ENCODE measurements around the gene SMIM24. TPM values are rescaled to one million over a fixed set of nuclear protein-coding genes. Genes with fewer than 3 reads are reported as not detected.
"Not testable (repeated sequence)": the region's sequence is repeated elsewhere in the genome, so short reads cannot be mapped to it uniquely, and the experiment has no call there.

The SMIM24 gene
- total RNA-seq, 1 donor from 2014 or later, result not detected

DNA sequence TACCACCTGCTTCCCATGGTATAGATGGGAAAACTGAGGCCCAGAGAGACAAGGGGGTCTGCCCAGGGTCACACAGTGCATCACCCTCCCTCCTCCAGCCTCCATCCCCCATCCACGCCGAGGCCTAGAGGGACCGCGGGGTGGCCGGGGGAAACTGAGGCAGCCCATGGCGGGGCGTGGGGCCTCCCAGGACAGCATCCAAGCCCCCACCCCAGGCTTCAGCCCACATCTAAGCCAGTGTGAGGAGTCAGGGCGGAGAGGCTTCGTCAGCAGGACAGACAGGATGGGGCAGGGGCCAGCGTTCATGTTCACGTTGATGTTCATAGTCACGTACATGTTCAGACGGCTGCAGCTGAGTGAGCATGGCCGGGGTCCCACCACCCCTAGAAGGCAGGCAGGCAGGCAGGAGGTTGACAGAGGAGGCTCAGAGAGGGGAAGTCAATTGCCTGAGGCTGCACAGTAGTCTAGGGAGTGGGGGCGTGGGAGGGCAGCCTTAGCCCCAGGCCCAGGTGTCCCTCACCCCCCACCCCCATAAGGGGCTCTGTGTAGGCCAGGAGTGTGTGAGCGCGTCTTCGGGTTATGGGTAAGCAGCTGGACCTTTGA lies 23.3 kb downstream of the SMIM24 start:
- no peak for DNase-seq (ENCODE audit: low read depth in 2 of 2)

DNA sequence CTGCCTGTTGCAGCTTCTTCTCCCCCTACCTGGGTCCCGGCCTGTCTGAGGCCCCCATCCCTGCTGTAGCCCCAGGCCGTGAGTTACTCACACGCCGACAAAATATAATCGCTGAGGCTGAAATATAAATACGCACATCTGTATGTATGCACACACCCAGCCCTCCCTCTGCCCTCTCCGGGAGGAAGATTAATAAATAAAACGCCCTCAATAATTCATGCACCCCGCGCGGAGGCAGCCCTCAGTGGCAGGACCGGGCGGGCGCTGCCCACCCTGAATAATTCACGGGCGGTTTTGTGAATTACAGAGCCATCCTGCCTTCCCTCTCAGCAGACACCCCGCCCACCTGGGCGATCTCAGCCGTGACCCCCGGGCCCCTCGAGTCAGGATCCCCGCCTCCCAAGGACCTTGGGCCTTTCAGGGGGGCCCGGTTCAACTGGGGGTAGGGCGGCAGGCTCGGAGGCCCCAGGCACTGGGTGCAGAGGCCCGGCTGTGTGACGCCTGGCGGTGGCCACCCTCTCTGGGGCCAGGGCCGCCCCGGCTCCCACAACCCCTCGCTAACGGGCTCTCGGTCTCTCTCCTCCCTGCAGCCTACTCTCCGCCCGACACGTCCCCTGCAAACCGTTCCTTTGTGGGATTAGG lies 24.2 kb downstream of the SMIM24 start:
- no peak for DNase-seq (ENCODE audit: low read depth in 2 of 2)

DNA sequence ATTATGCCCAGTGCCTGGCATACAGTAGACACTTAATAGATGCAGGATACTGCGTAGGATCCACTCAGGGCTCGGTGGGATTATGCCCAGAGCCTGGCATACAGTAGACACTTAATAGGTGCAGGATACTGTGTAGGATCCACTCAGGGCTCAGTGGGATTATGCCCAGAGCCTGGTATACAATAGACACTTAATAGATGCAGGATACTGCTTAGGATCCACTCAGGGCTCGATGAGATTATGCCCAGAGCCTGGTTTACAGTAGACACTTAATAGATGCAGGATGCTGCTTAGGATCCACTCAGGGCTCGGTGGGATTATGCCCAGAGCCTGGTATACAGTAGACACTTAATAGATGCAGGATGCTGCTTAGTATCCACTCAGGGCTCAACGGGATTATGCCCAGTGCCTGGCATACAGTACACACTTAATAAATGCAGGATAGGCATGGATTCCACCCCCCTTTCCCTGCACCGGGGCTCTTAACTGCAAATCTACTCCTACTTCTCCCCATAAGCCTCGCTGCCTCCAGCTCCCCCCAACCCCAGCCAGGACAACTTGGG lies 24.9 kb downstream of the SMIM24 start:
- no peak for DNase-seq (ENCODE audit: low read depth in 2 of 2)

DNA sequence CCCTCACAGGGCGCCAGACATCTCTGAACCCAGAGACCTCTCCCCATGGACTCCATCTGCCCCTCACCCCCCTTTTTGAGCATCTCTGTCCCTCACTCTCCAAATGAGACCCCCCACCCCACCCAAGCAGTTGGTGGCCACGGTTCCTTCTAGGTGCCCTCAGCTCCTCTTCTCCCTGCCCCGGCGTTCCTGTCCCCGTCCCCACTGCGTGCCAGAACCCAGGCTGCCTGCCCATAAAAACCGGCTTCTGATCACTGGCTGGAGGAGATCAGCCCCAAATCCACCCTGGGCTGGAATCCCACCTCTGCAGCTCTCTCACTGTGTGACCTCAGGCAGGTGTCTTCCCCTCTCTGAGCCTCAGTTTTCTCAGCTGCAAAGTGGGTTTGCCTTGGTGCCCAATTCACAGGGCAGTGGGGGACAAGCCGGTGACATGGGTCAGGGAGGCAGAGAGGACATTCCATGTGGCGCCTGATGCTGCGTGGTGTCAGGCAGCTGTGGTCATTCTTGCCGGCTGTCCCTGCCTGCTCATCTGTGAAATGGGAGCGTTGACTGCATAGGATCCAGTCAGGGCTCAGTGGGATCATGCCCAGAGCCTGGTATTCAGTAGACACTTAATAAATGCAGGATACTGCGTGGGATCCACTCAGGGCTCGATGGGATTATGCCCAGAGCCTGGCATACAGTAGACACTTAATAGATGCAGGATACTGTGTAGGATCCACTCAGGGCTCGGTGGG lies 25.5 kb downstream of the SMIM24 start:
- DNase-seq (ENCODE audit: low read depth in 2 of 2), result no peak

DNA sequence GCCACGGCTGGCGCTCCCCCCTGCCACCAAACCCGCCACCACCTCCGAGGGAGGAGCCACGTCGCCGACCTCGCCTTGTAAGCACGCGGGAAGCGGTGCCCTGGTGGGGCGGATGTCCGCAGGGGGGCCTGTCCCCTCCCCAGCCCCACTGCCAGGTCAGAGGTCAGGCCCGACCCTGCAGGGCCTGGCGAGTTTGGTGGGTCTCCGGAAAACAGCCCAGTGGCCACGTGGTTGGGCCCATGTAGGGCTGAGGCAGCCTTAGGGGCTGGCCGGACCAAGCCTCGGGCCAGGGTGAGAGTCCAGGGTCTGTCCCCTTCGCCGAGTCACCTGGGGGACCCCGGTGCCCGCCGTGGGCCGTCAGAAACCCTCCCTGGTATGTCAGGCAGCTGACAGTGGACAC lies 26.5 kb downstream of the SMIM24 start:
- no peak for DNase-seq (ENCODE audit: low read depth in 2 of 2)

DNA sequence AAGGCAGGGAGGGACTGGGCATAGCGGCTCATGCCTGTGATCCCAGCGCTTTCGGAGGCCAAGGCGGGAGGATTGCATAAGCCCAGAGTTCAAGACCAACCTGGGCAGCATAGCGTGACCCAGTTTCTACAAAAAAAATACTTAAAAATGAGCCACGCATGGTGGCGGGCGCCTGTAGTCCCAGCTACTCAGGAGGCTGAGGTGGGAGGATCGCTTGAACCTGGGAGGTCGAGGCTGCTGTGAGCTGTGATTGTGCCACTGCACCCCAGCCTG lies 27.4 kb downstream of the SMIM24 start:
- not testable (repeated sequence) for DNase-seq (ENCODE audit: low read depth in 2 of 2)

DNA sequence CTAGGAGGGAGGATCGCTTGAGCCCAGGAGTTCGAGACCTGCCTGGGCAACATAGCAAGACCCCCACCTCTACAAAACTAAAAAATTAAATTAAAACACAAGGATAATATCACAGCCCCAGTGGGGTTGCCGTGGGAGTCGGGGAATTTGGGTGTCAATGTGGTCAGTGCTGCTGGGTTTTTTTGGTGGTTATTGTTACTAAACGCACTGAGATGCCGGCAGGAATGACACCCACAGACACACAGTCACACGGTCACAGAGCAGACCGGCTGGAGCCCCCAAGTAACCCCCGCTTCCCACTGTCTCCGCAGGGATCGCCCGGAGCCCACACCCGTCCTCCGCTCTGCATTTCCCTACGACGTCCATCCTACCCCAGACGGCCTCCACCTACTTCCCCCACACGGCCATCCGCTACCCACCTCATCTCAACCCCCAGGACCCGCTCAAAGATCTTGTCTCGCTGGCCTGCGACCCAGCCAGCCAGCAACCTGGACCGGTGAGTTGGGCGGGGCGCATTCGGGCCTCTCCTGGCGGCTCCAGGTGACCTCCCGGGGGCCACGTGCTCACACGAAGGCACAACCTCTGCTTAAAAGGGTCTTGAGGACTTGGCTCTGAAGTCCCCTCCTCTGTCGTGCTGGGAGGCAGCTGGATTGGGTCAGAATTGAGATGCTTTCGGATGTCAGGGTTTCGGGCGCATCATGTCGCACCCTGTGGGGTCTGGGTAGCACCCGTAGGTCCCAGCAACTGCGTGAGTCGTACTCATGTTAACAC lies 28.0 kb downstream of the SMIM24 start:
- DNase-seq (ENCODE audit: low read depth in 2 of 2), result no peak

DNA sequence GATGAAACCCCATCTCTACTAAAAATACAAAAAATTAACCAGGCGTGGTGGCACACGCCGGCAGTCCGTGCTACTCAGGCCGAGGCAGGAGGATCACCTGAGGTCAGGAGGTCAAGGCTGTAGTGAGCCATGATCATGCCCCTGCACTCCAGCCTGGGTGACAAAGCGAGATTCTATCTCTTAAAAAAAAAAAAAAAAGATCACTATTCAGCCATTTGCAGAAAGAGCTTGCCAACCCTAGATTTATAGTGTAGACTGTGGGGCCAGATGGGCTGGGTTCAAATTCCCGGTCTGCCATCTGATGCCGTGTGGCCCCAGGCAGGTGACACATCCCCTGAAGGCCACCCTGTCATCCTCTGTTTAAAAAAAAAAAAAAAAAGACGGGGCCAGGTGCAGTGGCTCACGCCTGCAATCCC lies 28.9 kb downstream of the SMIM24 start:
- no peak for DNase-seq (ENCODE audit: low read depth in 2 of 2)

DNA sequence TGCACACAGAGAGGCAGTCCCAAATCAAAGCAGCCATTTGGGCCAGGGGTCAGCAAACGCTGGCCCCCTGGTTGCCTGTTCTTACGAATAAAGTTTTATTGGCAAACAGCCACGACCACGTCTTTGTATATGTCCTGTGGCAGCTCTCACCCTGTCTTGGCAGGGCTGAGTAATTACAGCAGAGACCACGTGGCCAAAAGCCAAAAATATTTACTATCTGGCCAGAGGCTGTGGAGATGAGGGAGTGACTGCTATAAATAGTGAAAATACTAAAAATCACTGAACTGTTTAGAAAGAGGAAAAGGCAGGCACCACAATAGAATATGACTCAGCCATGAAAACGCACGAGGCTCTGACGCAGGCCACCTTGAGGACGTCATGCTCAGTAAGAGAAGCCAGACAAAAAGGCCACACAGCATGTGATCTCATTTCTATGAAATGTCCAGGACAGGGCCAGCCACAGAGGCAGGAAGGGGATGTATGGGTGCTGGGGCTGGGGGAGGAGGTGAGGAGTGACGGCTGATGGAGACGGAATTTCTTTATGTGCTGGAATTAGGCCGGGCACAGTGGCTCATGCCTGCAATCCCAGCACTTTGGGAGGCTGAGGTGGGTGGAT lies 29.4 kb downstream of the SMIM24 start:
- peak; percentile 99 to 100 for DNase-seq (ENCODE audit: low read depth in 2 of 2)

DNA sequence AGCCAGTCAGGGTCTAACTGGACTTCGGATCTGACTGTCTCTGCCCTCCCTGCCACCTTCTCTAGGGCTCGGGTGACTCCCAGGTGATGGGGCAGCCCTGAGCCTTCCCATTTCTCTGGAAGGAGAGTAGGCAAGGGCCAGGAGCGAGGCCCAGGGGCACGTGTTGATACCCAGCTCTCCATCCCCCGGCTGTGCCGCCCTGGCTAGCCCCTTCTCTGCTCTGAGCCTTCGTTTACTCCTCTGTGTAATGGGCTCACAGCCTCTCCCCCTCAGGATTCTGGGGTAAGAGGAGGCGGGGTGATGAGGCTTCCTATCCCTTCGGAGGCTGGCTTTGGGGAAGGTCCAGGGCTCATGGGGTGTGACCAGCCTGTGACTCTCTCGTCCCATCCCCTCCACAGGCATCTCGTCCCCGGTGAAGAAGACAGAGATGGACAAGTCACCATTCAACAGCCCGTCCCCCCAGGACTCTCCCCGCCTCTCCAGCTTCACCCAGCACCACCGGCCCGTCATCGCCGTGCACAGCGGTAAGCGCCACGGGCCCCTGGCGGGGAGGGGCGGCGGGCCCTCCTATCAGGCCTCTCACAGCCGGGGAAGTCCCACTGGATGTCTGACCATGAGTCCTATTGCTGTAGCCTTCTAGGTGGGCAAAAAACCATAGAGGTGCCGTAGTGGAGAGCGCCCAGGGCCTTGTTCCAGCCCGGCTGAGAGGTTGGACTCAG lies 31.6 kb downstream of the SMIM24 start:
- no peak for DNase-seq (ENCODE audit: low read depth in 2 of 2)

DNA sequence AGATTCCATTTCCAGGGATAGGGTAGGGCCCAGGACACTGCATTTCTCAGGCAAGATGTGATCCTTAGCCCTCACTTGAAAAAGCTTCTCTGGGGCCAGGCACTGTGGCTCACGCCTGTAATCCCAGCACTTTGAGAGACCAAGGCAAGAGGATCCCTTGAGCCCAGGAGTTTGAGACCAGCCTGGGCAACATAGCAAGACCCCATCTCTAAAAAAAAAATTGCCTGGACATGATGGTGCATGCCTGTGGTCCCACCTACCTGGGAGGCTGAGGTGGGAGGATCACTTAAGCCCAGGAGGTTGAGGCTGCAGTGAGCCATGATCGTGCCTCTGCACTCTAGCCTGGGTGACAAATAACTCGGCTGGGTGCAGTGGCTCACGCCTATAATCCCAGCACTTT lies 33.7 kb downstream of the SMIM24 start:
- DNase-seq (ENCODE audit: low read depth in 2 of 2), result not testable (repeated sequence)

DNA sequence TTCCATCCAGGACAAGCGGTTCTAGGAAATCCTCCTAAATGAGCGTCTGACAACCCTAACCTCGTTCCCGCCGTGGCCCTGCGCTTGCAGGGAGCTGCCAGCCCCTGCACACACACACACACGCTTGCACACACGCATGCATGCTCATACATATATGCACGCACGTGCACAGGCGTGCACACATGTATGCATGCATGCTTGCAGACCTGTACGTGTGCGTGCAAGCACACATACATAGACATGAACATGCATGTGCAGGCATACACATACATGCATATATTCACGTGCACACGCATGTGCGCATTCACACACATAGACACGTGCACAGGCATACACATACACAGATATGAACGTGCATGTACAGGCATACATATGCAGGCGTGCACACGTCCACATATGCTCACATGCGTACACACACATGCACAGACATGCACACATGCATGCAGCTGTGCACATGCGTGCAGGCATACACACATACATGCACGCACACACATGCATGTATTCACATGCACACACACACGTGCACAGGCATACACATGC lies 35.6 kb downstream of the SMIM24 start:
- DNase-seq (ENCODE audit: low read depth in 2 of 2), result no peak

DNA sequence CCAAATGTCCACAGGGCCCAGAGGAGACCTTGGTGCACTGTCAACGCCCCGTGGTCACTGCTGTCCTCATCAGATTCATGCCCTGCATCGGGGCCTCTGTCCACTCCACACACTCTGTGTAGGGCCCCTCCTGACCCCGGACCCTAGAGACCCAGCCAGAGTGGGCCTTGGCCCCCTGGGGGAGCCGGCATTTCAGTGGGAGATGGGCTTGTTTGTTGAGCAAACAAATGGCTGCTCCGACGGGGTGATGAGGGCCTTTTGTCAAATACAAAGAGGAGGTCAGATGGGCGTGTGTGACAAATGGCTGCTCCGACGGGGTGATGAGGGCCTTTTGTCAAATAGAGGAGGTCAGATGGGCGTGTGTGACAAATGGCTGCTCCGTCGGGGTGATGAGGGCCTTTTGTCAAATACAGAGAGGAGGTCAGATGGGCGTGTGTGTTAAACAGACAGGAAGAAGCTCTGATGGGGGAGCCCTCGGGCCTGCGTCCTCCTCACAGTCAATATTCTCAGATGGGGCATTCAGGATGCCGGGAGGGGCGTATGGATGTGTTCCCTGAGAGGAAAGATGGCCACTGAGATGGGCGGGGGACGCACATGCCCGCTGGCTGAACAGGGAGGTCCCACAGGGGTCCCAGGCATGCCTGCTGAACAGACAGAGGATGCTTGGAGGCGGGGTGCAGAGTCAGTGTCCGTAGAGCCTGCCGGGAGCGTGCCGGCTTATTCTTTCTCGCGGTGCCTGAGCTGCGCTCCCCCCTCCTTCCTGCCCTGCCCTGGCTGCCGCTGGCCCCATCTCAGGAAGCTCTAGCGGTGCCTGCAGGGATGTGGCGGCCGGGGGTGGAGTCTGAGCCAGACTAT lies 36.3 kb downstream of the SMIM24 start:
- DNase-seq (ENCODE audit: low read depth in 2 of 2), result peak; percentile 82 to 87

DNA sequence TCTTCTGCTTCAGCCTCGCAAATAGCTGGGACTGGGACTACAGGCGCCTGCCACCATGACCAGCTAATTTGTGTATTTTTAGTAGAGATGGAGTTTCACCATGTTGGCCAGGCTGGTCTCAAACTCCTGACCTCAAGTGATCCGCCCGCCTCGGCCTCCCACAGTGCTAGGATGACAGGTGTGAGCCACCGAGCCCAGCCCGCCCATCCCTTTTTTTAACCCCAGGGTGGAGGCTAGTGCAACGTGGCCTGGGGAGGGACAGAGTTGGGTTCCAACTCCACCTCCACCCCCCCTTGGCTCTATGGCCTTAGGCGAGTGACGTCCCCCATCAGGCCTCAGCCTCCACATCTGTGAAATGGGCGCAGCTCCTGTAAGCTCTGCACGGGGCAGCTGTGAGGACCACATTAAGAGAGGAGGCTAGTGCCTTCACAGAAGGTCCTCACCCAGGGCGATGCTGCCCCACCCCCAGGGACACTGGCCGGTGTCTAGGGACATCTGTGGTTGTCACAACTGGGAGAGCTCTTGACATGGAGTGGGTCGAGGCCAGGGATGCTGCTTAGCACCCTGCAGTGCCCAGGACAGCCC lies 37.7 kb downstream of the SMIM24 start:
- no peak for DNase-seq (ENCODE audit: low read depth in 2 of 2)

DNA sequence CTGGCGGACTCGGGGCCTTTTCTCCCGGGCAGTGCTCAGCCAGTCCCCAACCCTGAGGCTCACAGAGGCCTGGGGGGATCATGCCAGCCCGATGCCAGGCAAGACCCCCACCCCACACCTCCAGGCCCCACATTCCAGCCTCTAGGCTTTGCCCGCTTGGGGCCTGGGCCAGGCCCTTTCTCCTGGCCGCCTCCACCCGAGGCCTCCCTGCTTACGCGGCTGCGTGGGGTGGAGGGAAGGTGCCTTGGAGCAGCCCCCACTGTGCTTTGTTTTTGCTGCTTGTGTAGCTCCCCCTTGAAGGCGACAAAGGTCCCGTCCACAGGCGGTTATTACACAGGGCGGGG lies 38.4 kb downstream of the SMIM24 start:
- no peak for DNase-seq (ENCODE audit: low read depth in 2 of 2)

DNA sequence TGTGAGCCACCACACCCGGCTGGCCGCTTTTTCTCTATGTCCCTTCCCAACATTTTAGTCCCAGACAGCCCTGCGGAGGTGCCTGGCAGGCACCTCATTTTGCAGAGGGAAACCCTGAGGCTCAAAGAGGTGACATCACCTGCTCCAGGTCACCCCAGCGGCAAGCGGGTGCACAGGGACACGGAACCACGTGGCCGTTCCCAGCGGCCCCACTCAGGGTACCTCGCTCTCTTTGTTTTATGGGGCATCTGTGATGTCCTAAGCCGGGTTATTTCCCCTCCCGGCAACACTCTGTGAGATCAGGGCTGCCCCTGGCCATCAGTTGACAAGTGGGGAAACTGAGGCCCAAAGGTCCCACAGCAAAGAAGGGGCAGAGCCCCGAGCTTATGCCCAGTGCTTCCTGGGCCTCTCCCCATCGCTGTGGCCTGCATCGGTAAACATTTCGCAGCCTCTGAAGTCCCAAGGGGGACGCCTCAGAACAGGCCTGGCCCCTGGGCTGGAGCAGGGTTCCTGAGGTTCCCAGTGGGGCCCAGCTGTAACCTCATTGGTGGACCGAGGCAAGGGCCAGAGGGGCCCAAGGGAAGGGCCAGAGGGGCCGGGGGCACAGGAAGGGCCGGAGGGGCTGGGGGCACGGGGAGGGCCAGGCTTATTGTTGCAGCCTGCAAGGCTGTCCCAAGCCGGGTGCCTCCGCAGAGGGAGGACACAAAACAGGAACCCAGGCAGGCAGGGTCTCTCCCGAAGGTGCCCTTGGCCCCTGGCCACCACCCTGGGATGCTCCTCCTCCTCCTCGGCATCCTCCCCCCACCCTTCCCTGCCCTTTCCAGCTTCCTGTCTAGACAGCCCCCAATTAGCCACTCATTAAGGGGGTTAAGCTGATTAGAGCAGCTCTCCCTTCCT lies 39.0 kb downstream of the SMIM24 start:
- no peak for DNase-seq (ENCODE audit: low read depth in 2 of 2)

DNA sequence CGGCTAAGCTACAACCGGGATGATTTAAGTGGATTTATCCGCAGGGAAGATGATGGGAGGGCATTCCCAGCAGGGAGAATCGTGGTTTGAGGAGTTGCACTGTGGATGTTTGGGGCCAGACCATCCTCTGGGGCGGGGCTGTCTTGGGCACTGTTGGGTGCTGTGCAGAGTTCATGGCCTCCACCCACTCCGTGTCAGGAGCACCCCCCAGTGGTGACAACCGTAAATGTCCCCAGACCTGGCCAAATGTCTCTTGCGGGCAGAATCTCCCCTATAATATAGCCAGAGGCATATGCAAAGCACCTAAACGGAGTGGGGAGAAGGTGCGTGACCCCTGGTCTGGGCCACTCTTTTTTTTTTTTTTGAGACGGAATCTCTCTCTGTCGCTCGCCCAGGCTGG lies 40.2 kb downstream of the SMIM24 start:
- DNase-seq (ENCODE audit: low read depth in 2 of 2), result peak; percentile 32 to 38
